Panc1 (cell line): ENCODE data around the gene FZR1. TPM values are rescaled to one million over a fixed set of nuclear protein-coding genes. Genes with fewer than 3 reads are reported as not detected.

ENCODE experiments used
- ATAC-seq: fragments of 200-7000 bp; cut with Tn5 transposase; 2 replicates; pipeline ENCODE4 v1.9.1; 2020; ENCODE audit warnings: mild to moderate bottlenecking, moderate library complexity
- BruUV-seq: library from RNA; stranded (reverse); fragments of 400-500 nt; replicated peaks from 2 replicates; lab custom pipeline; 2021; lab: Mats Ljungman, UMichigan
- CTCF ChIA-PET: fragments of 300-600 bp; sonication (Branson Sonifier 250); formaldehyde crosslinking; loops from one replicate; lab custom pipeline; 2022; ENCODE audit warnings: antibody characterized with exemption; lab: Charles Lee
- POLR2A ChIA-PET: fragments of 300-600 bp; sonication (Branson Sonifier 250); formaldehyde crosslinking; loops from one replicate; lab custom pipeline; 2022; ENCODE audit warnings: antibody characterized with exemption; lab: Charles Lee
- DNase-seq: peaks from one replicate; pipeline ENCODE4 v3.0.0-alpha.2; 2010; ENCODE audit warnings: low read depth, low spot score
- H3K27ac ChIP-seq: 2 replicates; pipeline ENCODE4 v1.5.1; 2011; ENCODE audit warnings: mild to moderate bottlenecking, low read length, inconsistent platforms
- H3K27me3 ChIP-seq: fragments of 200-500 bp; sonication (Bioruptor generic); 2 replicates; pipeline ENCODE4 v1.6.0; 2014; ENCODE audit warnings: low read length, inconsistent platforms; ENCODE audit not compliant: control insufficient read depth, insufficient read depth
- H3K36me3 ChIP-seq: fragments of 200-500 bp; sonication (Bioruptor generic); 2 replicates; pipeline ENCODE4 v1.5.1; 2014; ENCODE audit warnings: inconsistent platforms, mild to moderate bottlenecking, low read length, moderate library complexity; ENCODE audit not compliant: control insufficient read depth, insufficient read depth
- H3K4me1 ChIP-seq: 2 replicates; pipeline ENCODE4 v1.5.1; 2011; ENCODE audit warnings: inconsistent platforms, mild to moderate bottlenecking, low read length, moderate library complexity; ENCODE audit not compliant: control insufficient read depth, insufficient read depth
- H3K4me3 ChIP-seq, 2 experiments: 2 replicates each; pipeline ENCODE4 v1.5.1; 2011 to 2012; ENCODE audit warnings: low read depth in 2 of 2, low read length in 2 of 2, mild to moderate bottlenecking in 2 of 2, inconsistent platforms in 1 of 2, moderate library complexity in 1 of 2
- H3K9me3 ChIP-seq: fragments of 200-500 bp; sonication (Bioruptor generic); 2 replicates; pipeline ENCODE4 v1.5.1; 2014; ENCODE audit warnings: low read depth, mild to moderate bottlenecking, inconsistent platforms, low read length, moderate library complexity; ENCODE audit not compliant: control insufficient read depth, insufficient read depth
- POLR2AphosphoS5 ChIP-seq: IDR thresholded peaks from 2 replicates; pipeline ENCODE4 v1.6.1; 2012; ENCODE audit warnings: mild to moderate bottlenecking, low read depth, low read length, moderate library complexity
- SIN3A ChIP-seq: IDR thresholded peaks from 2 replicates; pipeline ENCODE4 v1.6.1; 2012; ENCODE audit warnings: low read depth, mild to moderate bottlenecking, low read length, moderate library complexity, borderline replicate concordance; ENCODE audit not compliant: insufficient read depth
- TCF7L2 ChIP-seq: IDR thresholded peaks from 2 replicates; pipeline ENCODE4 v1.6.1; 2011; ENCODE audit warnings: mild to moderate bottlenecking, low read depth, low read length, inconsistent platforms
- in situ Hi-C: cut with HindIII; loops from 2 replicates; pipeline ENCODE4 v1.10.0; 2016; ENCODE audit warnings: low sequenced_read_pairs, low pct_unique_long_range_greater_than_20kb
- intact Hi-C: fragments of 100-400 bp; cut with micrococcal nuclease; formaldehyde crosslinking; loops from one replicate; pipeline ENCODE4 v1.10.0; 2022; ENCODE audit not compliant: unreplicated experiment
- total RNA-seq: library from RNA; stranded (reverse); gene quantifications from one replicate; pipeline ENCODE4 v1.2.1, GENCODE V29; 2021; ENCODE audit not compliant: unreplicated experiment
- TF ChIP-seq, protein P1 (sequence below): fragments of 450-650 bp; IDR thresholded peaks from 2 replicates; pipeline ENCODE4 v1.5.1; 2017; ENCODE audit warnings: mild to moderate bottlenecking
- TF ChIP-seq, protein P2 (sequence below), 2 experiments: IDR thresholded peaks; 2 replicates each; pipeline ENCODE4 v1.6.1; 2011 to 2012; ENCODE audit warnings: low read depth in 2 of 2, control low read depth in 1 of 2, low read length in 1 of 2, mild to moderate bottlenecking in 1 of 2, moderate library complexity in 1 of 2; ENCODE audit not compliant: insufficient read depth in 1 of 2

FZR1 gene
- total RNA-seq, 1 experiment from 2014 or later: 48.7 TPM

DNA sequence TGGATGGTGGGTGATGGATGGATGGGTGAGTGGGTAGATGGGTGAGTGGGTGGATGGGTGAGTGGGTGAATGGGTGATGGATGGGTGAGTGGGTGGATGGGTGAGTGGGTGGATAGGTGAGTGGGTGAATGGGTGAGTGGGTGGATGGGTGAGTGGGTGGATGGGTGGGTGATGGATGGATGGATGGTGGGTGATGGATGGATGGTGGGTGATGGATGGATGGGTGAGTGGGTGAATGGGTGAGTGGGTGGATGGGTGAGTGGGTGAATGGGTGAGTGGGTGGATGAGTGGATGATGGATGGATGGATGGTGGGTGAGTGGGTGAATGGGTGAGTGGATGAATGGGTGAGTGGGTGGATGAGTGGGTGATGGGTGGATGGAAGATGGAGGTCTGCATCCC, 28.6 kb upstream of the FZR1 start:
- POLR2A ChIA-PET: no interaction called here
- Histone ChIP-seq H3K27me3 (no peaks in the 10 kb centered on the region), H3K36me3 (no peaks in the 10 kb centered on the region), H3K4me3 (no peak overlapping the region), H3K4me1 (no peaks in the 10 kb centered on the region), H3K9me3 (no peaks in the 10 kb centered on the region), H3K27ac (no peak overlapping the region)
- intact Hi-C loops: no loop called here
- no TSS peak for BruUV-seq
- in situ Hi-C loops: no loop called here
- CTCF ChIA-PET: no interaction called here
- no peak for DNase-seq
- ATAC-seq: no peak
- TF ChIP-seq POLR2AphosphoS5 (no peak), TCF7L2 (no peak), SIN3A (no peak)
- TF ChIP-seq, protein P1, sequence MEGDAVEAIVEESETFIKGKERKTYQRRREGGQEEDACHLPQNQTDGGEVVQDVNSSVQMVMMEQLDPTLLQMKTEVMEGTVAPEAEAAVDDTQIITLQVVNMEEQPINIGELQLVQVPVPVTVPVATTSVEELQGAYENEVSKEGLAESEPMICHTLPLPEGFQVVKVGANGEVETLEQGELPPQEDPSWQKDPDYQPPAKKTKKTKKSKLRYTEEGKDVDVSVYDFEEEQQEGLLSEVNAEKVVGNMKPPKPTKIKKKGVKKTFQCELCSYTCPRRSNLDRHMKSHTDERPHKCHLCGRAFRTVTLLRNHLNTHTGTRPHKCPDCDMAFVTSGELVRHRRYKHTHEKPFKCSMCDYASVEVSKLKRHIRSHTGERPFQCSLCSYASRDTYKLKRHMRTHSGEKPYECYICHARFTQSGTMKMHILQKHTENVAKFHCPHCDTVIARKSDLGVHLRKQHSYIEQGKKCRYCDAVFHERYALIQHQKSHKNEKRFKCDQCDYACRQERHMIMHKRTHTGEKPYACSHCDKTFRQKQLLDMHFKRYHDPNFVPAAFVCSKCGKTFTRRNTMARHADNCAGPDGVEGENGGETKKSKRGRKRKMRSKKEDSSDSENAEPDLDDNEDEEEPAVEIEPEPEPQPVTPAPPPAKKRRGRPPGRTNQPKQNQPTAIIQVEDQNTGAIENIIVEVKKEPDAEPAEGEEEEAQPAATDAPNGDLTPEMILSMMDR: no peak
- TF ChIP-seq, protein P2, sequence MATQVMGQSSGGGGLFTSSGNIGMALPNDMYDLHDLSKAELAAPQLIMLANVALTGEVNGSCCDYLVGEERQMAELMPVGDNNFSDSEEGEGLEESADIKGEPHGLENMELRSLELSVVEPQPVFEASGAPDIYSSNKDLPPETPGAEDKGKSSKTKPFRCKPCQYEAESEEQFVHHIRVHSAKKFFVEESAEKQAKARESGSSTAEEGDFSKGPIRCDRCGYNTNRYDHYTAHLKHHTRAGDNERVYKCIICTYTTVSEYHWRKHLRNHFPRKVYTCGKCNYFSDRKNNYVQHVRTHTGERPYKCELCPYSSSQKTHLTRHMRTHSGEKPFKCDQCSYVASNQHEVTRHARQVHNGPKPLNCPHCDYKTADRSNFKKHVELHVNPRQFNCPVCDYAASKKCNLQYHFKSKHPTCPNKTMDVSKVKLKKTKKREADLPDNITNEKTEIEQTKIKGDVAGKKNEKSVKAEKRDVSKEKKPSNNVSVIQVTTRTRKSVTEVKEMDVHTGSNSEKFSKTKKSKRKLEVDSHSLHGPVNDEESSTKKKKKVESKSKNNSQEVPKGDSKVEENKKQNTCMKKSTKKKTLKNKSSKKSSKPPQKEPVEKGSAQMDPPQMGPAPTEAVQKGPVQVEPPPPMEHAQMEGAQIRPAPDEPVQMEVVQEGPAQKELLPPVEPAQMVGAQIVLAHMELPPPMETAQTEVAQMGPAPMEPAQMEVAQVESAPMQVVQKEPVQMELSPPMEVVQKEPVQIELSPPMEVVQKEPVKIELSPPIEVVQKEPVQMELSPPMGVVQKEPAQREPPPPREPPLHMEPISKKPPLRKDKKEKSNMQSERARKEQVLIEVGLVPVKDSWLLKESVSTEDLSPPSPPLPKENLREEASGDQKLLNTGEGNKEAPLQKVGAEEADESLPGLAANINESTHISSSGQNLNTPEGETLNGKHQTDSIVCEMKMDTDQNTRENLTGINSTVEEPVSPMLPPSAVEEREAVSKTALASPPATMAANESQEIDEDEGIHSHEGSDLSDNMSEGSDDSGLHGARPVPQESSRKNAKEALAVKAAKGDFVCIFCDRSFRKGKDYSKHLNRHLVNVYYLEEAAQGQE (IDR thresholded peaks at IDR 0.05; ENCODE audit: insufficient read depth in 1 of 2, low read depth in 2 of 2, low read length in 1 of 2): no peak

DNA sequence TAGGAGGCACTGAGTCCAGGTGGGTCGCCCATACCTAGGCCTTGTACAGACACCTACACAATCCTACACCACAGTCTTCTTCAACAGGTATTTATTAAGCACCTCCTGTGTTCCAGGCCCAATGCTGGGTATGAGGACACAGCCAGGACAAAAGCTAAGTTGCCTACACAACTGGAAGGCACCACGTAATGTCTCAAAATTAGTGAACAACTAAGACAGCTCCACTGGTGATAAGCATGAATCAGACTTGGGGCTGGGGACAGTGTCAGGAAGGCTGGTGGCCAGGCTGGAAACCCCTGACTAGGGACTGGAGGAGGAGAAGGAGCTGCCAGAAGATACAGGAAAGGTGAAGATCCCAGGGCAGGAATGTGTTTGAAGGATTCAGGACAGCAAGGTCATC, 28.2 kb upstream of the FZR1 start:
- intact Hi-C loops (no loop called here), in situ Hi-C loops (no loop called here)
- ATAC-seq (no peak), DNase-seq (no peak)
- no TSS peak for BruUV-seq
- Histone ChIP-seq H3K27me3 (no peaks in the 10 kb centered on the region), H3K9me3 (no peaks in the 10 kb centered on the region), H3K36me3 (no peaks in the 10 kb centered on the region), H3K4me3 (no peak overlapping the region), H3K4me1 (no peaks in the 10 kb centered on the region), H3K27ac (no peak overlapping the region)
- no peak for TF ChIP-seq TCF7L2
- TF ChIP-seq, protein P1: no peak
- no peak for TF ChIP-seq POLR2AphosphoS5
- no peak for TF ChIP-seq SIN3A
- ChIA-PET CTCF (no interaction called here), POLR2A (no interaction called here)
